ENCODE data around the gene ZC2HC1C.
"Not testable (repeated sequence)": the region's sequence is repeated elsewhere in the genome, so short reads cannot be mapped to it uniquely, and the experiment has no call there.

The ZC2HC1C gene

DNA sequence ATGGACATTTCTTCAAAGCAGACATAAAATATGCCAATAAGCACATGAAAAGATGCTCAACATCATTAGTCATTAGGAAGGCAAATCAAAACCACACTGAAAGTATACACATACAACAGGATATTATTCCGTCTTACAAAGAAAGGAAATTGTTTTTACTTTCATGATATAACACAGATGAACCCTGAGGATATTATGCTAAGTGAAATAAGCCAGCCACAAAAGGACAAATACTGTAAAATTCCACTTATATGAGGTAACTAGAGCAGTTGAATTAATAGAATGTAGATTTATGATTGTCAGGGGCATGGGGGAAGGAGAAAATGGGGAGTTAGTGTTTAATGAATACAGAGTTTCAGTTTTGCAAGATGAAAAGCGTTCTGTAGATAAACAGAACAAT is 9.8 kb upstream of the ZC2HC1C start:
- no peak for DNase-seq

DNA sequence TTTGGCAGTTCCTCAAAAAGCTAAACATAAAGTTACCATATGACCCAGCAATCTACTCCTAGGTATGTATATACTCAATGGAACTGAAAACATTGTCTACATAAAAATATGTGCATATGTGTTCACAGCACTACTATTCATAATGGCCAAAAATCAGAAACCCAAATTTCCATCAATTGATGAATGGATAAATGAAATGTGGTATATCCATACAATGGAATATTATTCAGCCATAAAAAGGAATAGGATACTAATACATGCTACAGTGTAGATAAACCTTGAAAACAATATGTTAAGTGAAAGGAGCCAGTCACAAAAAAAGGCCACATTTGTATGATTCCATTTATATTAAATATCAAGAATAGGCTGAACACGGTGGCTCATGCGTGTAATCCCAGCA is 9.0 kb upstream of the ZC2HC1C start:
- no peak for DNase-seq

DNA sequence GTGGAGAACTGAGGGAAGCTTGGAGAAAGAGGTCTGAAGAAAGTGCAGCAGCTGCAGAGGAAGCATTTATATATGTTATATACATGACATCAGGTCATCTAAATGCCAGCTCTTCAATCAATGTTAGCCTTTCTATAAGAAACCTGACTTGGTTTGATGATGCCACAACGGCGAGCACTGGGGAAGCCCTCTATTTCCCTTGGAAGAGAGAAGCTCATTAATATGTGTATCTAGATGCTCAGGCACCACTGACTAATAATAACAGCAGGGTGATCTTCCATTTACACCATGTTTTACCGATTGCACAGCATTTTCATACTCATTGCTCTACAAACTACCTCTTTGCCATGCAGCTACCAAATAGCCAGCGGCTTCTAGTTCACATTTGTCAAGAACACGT is 6.4 kb upstream of the ZC2HC1C start:
- no peak for DNase-seq

DNA sequence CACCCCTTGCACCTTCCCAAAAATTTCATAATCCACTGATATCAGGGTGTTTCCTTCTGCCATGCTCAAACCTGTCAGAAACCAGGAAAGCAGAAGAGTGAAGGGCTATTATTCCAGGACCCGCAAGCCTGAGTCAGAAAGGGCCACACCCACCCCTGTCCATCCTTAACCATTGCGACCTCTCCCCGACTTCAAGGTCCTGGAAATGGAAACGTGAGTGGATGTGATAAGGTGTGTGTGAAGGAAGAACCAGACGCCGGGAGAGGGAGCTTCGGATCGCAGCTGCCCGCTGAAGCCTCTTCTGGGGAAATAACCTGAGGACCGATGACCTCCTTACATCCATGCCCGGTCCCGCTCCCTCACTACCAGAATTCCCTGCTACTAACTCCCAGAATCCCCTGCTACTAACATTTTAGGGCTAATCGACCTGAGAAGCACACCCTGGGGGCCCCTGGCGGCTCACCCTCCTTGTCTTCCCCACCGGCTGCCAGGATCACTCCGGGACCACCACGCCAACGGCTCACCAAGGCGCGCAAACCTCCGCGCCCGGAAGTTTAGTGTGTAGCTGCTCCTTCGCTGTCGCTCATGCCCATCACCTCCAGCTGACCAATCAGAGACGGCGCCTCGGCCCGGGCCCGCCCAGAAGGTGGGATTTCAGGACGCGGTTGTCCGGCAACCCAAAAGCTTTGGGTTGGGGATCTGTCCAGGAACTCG is 5.8 kb upstream of the ZC2HC1C start, which contains the start of gene ACYP1:
Gene ACYP1 (minus strand): TSS at position 534 of the 714 bp plus-strand sequence. CDS start 471 bp downstream, at position 63.
- DNase-seq: peak; percentile 92

DNA sequence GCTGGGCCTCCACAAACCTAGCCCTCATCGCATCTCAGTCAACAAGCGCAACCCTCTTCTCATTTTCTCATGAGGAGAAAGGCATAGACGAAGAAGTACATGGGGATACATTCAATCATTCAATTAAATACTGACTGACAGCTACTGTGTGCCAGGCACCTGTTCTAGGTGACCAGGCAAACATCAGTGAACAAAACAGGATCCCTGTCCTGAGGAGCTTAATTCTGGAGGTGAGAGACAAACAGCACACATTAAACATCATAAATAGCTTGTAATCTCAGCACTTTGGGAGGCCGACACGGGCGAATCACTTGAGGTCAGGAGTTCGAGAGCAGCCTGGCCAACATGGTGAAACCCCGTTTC is 5.3 kb upstream of the ZC2HC1C start:
- no peak for DNase-seq

DNA sequence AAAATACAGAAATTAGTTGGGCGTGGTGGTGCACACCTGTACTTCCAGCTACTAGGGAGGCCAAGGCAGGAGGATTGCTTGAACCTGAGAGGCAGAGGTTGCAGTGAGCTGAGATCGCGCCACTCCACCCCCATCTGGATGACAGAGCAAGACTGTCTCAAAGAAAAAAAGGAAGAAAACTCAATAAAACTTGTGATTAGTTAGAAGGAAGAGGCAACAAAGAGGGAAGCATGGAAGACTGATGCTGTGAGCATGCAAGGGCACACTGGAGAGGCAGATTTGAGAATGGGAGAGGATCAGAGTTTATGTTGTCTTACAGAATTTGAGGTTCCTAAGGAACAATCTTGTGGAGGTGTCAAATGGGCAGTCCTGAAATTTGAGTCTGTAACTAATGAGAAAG is 2.8 kb upstream of the ZC2HC1C start:
- no peak for DNase-seq

DNA sequence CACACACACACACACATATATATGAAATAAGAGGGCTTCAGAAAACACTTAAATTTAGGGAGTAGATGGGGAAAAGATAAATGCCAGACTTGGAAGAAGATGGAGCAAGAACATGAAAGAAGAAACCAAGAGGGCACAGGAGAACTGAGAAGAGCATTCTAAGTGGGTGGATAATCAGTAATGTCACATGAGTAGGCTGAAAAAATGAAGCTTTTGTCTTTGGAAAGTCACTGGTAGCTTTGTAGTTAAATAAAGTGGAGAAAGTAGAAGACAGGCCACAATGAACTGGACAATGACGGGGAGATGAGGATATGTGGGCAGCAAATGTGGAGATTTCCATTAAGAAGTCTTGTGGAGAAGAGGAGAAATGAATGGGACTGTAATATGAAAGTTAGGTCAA is 2.2 kb upstream of the ZC2HC1C start:
- DNase-seq: no peak

DNA sequence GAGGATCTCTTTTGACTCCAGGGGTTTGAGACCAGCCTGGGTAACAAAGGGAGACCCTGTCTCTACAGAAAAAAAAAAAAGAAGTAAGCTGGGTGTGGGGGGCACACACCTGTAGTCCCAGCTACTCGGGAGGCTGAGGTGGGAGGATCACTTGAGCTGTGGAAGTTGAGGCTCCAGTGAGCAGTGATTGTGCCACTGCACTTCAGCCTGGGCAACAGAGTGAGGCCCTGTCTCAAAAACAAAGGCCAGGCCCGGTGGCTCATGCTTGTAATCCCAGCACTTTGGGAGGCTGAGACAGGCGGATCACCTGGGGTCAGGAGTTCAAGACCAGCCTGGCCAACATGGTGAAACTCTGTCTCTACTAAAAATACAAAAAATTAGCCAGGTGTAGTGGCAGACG is 1.7 kb upstream of the ZC2HC1C start:
- DNase-seq: not testable (repeated sequence)

DNA sequence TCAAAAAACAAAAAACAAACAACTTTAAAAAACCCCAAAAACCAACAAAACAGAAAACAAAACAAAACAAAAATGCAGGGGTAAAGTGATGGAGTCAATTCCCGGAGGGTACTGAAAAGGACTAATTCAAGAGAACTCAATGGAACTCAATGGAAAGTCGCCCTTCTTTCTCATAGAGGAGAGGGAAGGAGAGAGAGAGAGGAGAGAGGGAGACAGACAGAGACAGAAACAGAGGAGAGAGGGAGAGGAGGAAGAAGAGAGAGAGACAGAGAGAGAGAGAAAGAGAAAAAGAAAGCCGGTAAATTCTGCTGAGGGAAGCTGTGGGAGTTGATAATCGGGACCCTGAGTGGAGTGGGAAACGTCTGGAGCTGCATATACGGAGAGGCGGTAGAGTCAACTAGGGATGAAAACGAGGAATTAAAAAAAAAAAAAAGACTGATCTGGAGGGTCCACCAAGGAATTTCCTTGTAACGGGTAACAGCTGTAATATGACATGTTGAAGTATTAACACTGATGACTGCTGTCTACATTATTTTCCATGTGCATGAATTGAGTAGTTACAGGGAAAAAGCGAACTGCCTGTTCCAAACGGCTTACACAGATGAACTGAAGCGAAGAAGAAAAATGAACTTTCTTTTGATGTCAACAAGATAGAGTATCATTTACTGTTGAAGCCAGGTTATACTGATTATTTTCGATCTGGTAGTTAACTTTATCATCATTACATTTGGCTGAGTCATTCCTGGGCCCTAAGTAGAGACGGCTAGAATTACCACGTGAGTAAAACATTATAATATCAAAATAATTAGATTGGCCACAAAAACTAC is 934 bp upstream of the ZC2HC1C start:
- DNase-seq: no peak

DNA sequence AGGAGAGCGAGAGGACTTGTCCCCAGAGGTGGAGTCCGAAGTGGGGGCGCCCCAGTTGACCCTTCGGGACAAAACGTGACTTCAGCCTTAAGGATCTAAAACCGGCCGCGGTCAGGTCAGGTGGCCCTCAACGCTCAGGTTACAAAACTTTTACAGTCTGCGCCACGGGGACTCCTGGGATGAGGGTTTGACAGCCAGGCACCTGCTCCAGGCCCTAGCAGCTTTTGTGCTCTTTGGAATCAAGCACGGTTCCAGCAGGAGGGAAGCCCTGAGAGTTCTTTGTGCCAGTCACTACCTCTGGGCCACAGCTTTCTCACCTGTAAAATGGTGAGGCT is 337 bp downstream of the ZC2HC1C start:
- no peak for DNase-seq

DNA sequence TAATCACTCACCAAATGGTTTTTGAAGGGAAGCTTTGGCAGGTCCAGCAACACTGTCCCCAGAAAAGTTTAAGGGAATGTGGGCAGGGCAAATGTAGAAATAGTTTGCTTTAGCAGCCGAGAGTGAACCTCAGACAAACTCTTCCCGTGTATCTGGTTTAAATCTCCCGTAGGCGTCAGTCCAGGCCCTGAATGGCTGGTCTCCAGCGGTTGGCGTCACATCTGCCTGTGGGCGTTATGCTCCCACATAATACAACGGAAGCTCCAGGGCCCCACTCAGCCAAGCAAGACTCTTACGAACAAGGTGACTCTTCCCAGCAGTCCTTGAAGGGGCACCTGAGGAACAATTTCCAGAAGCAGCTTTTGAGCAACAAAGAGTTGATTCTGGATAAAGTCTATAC is 942 bp downstream of the ZC2HC1C start:
- DNase-seq: no peak

DNA sequence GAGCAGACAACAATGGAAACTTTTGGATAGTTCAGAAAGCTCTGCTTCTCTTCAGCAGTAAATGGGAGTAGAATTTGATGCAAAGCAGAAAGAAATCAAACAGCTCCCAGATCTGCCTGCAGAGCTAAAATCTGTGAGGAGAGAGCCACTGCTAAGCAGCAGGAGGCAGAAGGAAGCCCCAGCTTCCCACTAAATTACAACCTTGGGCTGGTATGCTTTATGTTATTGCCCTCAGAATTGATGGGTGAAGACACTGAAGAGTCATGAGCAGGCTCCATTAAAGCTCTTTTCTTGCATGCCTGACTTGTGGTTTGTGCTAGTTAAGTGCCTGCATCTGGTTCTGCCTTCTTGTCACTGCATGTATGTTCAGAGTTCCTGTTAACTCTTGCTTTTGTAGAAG is 8.4 kb downstream of the ZC2HC1C start:
- DNase-seq: no peak

DNA sequence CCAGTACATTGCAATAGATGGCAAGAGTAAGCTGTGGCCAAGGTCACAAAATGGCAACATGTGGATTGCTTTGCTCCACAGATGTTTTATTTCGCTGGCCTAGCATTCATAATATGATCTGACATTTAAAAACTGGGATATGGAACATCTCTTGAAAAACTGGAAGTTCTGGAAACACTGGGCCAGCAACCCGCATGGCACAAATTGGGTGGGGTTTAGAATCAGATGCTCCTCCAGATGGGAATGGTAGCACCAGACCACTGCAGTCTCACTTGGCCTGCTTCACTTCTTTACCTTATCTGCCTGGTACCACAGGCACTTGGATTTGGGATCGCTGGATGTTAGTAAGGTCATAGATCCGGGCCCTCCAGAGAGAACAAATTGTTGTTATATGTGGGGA is 10.1 kb downstream of the ZC2HC1C start:
- DNase-seq: no peak

DNA sequence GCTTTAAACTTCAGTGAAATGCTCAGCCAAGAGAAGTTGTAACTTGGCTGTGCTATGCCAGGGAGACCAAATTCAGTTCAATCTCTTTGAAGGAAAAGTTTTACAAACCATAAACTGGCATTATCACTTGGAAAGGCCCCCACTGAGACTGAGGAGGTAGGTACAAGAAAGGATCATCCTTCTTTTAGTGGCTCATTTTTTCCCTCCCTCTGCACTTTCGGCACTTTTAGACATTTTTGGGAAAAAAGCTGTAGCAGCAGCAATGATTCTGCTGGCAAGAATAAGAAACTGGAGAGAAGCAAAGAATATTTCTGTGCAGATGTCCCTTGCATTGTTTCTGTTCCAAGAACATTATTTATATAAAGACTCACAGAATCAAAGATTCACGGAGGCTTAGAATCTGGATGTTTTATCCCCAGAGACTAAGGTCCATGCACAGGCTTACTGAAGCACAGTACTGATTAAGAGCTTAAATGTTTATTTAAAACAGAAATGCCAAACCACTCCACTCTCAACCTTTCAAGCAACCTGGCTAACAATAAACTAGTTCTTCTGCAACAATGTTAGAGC is 12.3 kb downstream of the ZC2HC1C start:
- no peak for DNase-seq

DNA sequence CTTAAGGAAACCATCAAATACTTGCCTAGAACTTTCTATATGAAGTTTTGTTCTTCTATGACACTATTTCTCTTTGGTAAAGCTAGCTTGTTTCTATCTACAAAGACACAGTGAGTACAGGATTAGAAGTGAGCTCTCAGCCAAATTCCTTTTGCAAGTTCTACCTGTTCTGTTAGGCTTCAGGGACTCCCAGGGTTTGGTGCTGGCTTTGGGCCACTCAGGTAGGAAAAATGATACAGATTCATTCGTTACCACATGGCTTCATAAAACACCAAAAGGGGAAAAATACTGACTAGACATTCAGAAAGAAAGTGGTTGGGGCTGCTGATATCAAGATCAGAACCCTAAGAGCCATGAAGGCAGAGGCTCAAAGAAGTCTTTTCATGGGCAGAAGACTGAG is 13.8 kb downstream of the ZC2HC1C start:
- DNase-seq: no peak

DNA sequence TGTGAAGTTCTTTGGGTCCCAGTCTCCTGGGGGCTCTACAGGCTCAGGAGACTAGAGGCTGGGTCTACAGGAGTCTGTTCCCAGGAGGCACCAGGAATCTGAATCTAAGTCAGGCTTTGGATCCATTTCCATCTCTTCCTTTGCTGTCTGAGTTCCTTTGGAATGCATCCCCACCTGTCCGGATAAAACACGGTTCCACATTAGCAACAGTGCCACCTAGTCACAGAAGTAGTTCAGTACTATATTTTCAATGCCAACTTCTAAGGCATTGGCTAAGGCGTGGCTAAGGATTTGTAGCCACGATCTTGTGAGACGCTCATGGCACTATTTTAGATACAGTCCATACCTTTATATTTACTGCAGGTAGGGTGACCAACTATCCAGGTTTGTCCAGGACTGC is 15.1 kb downstream of the ZC2HC1C start:
- no peak for DNase-seq

DNA sequence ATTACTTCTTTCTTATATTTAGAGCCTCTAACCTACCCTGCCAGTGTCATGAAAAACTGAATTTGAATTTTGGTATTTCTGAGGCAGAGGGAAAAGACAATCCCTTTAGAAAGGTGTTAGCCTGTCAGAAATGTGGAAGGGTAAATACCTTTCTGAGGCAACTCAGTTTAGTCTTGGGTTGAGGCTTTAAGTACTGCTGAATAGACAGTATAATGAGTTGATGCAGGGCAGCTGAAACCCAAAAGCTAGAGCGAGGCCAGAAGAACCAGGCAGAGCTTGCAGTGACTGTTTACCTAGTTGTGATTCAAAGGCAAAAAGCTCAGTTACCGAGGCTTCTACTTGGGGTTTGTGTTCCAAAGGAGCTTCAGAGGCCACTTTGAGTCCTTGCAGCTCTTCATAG is 18.7 kb downstream of the ZC2HC1C start:
- DNase-seq: no peak

DNA sequence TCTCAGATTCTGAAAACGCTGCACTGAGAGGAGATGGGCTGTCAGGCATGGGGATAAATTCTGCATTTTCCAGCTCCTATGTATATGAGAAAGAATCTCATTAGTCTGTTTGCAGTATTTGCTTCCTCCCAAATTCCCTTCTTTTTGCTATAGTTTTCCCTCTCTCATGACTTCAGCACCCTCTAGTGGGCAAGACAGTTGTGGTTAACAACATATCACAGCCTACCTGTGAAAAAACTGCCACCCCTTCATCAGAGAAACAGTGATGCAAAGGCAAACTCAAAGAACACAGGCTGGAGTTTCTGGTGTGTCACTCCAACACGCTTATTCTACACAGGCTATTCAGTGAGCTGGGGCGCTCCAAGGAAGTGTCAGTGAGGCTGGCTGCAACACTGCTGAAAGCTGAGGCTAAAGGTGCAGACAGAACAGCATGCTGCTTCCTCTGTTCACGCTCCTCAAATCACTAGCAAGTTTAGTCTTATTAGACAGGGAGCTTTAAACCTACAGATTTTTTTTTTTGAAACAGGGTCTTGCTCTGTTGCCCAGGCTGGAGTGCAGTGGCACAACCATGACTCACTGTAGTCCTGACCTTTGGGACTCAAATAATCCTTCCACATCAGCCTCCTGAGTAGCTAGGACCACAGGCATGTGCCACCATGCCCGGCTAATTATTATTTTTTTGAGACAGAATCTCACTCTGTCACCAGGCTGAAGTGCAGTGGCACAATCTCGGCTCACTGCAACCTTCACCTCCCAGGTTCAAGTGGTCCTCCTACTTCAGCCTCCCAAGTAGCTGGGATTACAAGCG is 19.3 kb downstream of the ZC2HC1C start:
- DNase-seq: no peak

DNA sequence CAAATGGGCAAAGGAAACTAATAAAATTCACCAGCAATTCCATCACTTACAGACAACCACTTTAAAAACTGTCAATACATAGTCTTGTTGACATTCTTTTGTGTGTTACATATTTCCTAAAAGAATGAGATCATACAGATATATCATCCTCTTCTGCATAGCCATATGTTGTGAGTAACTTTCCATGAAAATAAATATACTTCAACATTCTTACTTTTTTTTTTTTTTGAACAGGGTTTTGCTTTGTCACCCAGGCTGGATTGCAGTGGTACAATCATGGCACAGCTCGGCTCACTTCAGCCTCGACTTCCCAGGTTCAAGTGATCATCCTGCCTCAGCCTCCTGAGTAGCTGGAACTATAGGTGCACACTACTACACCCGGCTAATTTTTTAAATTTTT is 20.9 kb downstream of the ZC2HC1C start:
- DNase-seq: no peak

DNA sequence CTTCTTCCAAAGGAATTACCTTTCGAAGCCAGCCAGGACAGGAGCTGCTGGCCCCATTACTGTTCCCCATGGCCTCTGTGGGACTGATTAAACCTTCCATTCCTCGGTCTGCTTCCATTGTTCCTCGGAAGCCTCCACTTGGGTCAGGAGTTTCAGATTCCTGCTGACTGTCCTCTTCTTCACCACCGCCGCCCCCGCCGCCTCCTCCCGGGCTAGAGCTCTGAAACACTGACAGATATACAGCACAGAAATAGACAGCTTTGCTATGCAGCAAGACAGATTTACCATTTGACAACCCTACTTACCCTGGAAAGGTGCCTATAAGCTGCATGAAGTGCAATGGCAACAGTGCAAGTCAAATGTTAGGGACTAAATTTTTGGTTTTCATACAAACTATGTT is 21.8 kb downstream of the ZC2HC1C start:
- DNase-seq: no peak

DNA sequence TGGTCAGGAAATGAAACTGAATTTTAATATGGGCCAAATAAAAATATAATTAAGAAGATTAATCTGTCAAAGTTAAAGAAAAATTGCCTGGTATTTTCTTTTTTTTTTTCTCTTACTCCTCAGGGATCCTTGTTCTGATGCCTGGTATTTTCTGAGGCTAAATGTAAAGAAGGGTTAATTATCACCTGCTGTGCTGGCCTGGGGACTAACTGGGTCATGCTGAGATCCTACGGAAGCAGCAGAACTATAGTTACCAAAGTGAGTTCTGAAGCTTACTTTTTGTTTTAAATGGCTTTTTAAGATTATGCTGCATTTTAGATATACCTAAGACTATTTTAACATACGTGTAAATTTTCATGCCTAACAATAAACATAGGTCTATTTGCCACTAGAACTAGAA is 23.3 kb downstream of the ZC2HC1C start:
- DNase-seq: no peak

DNA sequence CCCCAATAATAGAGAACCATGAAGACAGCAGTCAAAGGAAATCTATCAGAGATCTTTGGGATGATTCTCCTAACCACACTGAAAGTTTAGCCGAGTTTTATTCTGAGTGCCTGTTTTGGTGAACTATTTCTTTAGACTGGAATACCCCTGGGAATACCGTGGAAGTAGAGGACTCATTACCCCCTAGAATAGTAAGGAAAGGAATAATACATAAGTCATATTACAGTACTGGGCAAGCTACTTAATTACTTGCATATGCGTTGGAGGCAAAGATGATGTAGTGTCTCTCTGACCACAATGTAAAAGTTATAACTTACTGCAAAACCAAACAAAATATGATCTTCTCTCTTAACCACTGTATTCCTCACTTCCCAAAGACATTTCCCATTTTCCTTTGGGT is 25.5 kb downstream of the ZC2HC1C start:
- no peak for DNase-seq

DNA sequence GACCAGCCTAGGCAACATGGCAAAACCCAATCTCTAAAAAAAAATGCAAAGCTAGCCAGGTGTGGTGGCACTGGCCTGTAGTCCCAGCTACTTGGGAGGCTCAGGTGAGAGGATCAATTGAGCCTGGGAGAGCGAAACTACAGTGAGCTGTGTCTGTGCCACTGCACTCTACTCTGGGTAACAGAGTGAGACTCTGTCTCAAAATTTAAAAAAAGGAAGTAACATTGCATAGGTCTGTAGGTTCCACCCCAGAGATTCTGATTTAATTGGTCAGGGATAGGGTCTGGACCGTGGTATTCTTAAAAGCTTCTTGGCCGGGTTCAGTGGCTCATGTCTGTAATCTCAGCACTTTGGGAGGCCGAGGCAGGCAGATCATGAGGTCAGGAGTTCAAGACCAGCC is 26.2 kb downstream of the ZC2HC1C start:
- no peak for DNase-seq

DNA sequence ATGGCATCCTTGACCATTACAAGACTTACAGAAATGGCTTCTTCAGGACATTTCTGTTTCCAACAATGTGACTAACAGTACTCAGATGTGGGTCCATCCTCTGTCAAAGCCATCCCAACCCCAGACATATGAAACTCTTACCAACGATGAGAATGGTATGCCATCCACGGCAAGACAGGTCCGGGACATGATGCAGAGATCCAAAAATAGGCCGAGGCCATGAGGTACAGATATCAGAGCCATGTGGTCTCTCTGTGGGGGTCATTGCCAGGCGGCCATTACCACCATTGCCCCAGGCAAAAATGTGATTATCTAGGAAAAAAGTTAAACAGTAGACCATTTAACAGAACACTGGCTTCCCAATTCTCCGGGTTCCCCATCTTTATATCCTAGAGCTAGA is 27.5 kb downstream of the ZC2HC1C start:
- DNase-seq: no peak
